ENCODE measurements around the gene STK38. TPM values are rescaled to one million over a fixed set of nuclear protein-coding genes. Genes with fewer than 3 reads are reported as not detected.
"Not testable (repeated sequence)": the region's sequence is repeated elsewhere in the genome, so short reads cannot be mapped to it uniquely, and the experiment has no call there.

The STK38 gene
- total RNA-seq, 1 experiment from 2014 or later = 27.6 TPM

- no peak for DNase-seq
- peaks cover 28% of the 10 kb centered on the region for H3K36me3 ChIP-seq
- no peak overlapping the region for H3K27ac ChIP-seq
Measured at GRCh38 chr6:36493859-36494258, 53.4 kb downstream of the STK38 start.

DNA sequence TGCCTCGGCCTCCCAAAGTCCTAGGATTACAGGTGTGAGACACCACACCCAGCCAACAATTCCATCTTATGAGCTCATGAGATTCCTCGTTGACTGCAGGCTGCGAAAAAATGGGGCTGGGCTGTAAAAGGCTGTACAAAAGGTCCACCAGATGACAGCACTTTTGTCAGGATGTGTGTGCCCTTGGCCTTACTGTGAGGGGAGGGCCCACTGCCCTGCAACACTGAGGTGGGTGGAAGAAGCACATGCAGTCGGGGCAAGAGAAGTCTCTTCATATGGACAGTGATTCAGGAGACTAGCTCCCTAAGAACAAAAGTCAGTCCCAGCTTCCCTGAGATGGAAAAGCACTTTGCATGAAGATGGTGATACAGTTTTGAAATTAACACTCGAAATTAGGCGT is 54.0 kb downstream of the STK38 start:
- Histone ChIP-seq H3K4me3 (no peak overlapping the region), H3K27me3 (no peaks in the 10 kb centered on the region), H3K9me3 (replicated peaks) (no peaks in the 10 kb centered on the region), H3K4me1 (no peaks in the 10 kb centered on the region), H3K36me3 (peaks cover 32% of the 10 kb centered on the region), H3K27ac (no peak overlapping the region)
- DNase-seq = no peak

More at GRCh38 chr6:36493859-36494258, 53.4 kb downstream of the STK38 start:
- no peak overlapping the region for H3K4me3 ChIP-seq
- no peaks in the 10 kb centered on the region for H3K9me3 ChIP-seq (replicated peaks)
- H3K27me3 ChIP-seq = no peaks in the 10 kb centered on the region
- no peaks in the 10 kb centered on the region for H3K4me1 ChIP-seq

GRCh38 chr6:36492621-36493020 is 54.7 kb downstream of the STK38 start:
- no peak overlapping the region for H3K27ac ChIP-seq
- no peak overlapping the region for H3K4me3 ChIP-seq
- H3K9me3 ChIP-seq (replicated peaks) = no peaks in the 10 kb centered on the region
- no peaks in the 10 kb centered on the region for H3K4me1 ChIP-seq
- H3K27me3 ChIP-seq = no peaks in the 10 kb centered on the region
- H3K36me3 ChIP-seq = peaks cover 33% of the 10 kb centered on the region
- no peak for DNase-seq

DNA sequence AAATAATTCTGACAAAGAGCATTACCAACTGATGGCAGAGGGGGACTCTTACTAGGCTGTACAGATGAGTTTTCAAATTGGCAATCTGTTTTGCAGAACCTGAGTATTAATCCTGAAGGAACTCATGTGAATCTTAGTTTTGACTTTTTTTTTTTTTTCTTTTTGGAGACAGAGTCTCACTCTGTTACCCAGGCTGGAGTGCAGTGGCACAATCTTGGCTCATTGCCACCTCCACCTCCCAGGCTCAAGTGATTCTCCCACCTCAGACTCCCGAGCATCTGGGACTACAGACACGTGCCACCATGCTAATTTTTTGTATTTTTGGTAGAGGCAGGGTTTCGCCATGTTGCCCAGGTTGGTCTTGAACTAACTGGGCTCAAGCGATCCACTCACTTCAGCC is 55.2 kb downstream of the STK38 start:
- Histone ChIP-seq H3K4me1 (no peaks in the 10 kb centered on the region), H3K36me3 (peaks cover 33% of the 10 kb centered on the region), H3K9me3 (replicated peaks) (no peaks in the 10 kb centered on the region)

DNA sequence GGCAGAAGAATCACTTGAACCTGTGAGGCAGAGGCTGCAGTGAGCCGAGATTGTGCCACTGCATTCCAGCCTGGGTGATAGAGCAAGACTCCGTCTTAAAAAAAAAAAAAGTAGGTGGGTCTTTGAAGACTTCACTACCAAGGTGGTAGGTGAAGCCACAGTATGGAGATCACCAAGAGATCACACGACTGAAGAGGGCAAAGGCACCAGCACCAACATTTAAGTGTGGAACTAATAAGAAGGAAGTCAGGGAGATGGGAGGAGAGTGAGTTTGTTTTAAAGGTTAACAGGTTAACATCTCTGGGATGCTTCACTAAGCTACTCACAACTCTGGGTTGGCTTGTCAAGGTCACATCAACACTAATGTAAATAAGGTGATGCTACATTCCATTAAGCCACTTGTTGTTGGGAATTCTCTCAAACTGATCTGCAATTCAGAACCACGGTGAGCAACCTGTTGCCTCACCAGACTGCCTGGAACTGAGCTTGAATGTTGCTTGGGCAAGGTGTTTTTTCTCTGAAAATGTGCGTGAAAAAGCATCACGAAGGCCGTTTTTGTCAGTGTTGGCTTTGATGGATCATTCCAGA is 55.8 kb downstream of the STK38 start:
- Histone ChIP-seq H3K4me3 (no peak overlapping the region), H3K36me3 (peaks cover 33% of the 10 kb centered on the region), H3K27me3 (no peaks in the 10 kb centered on the region), H3K27ac (no peak overlapping the region), H3K9me3 (replicated peaks) (no peaks in the 10 kb centered on the region), H3K4me1 (no peaks in the 10 kb centered on the region)
- no peak for DNase-seq

More for the DNA sequence above, 55.2 kb downstream of the STK38 start:
- no peak overlapping the region for H3K4me3 ChIP-seq
- no peak for DNase-seq
- no peaks in the 10 kb centered on the region for H3K27me3 ChIP-seq
- H3K27ac ChIP-seq = no peak overlapping the region

GRCh38 chr6:36489426-36489825 is 57.9 kb downstream of the STK38 start:
- no peaks in the 10 kb centered on the region for H3K4me1 ChIP-seq
- no peaks in the 10 kb centered on the region for H3K9me3 ChIP-seq (replicated peaks)
- no peak for DNase-seq
- no peak overlapping the region for H3K4me3 ChIP-seq
- no peak overlapping the region for H3K27ac ChIP-seq
- no peaks in the 10 kb centered on the region for H3K27me3 ChIP-seq
- peaks cover 38% of the 10 kb centered on the region for H3K36me3 ChIP-seq

GRCh38 chr6:36488221-36488620 is 59.1 kb downstream of the STK38 start:
- DNase-seq = no peak
- H3K9me3 ChIP-seq (replicated peaks) = no peaks in the 10 kb centered on the region
- no peak overlapping the region for H3K4me3 ChIP-seq
- peaks cover 43% of the 10 kb centered on the region for H3K36me3 ChIP-seq
- no peak overlapping the region for H3K27ac ChIP-seq
- no peaks in the 10 kb centered on the region for H3K4me1 ChIP-seq
- H3K27me3 ChIP-seq = no peaks in the 10 kb centered on the region

GRCh38 chr6:36487698-36488097 is 59.6 kb downstream of the STK38 start:
- Histone ChIP-seq H3K4me1 (no peaks in the 10 kb centered on the region), H3K27me3 (no peaks in the 10 kb centered on the region), H3K9me3 (replicated peaks) (no peaks in the 10 kb centered on the region), H3K4me3 (no peak overlapping the region), H3K27ac (no peak overlapping the region), H3K36me3 (peaks cover 43% of the 10 kb centered on the region)
- no peak for DNase-seq

GRCh38 chr6:36484736-36485135 is 62.5 kb downstream of the STK38 start:
- H3K4me1 ChIP-seq = no peaks in the 10 kb centered on the region
- no peak overlapping the region for H3K4me3 ChIP-seq
- DNase-seq = no peak
- H3K27me3 ChIP-seq = no peaks in the 10 kb centered on the region
- no peak overlapping the region for H3K27ac ChIP-seq
- no peaks in the 10 kb centered on the region for H3K9me3 ChIP-seq (replicated peaks)
- peaks cover 65% of the 10 kb centered on the region for H3K36me3 ChIP-seq

- H3K4me3 ChIP-seq; DNase-seq; H3K27me3 ChIP-seq; H3K27ac ChIP-seq; H3K9me3 ChIP-seq (replicated peaks); H3K4me1 ChIP-seq: not testable (repeated sequence)
- H3K36me3 ChIP-seq = peaks cover 68% of the 10 kb centered on the region
Measured at GRCh38 chr6:36483326-36483725, 64.0 kb downstream of the STK38 start.

GRCh38 chr6:36479256-36479655 is 68.0 kb downstream of the STK38 start:
- no peak overlapping the region for H3K4me3 ChIP-seq
- peaks cover 50% of the 10 kb centered on the region for H3K36me3 ChIP-seq
- H3K27me3 ChIP-seq = no peaks in the 10 kb centered on the region
- H3K4me1 ChIP-seq = no peaks in the 10 kb centered on the region
- no peaks in the 10 kb centered on the region for H3K9me3 ChIP-seq (replicated peaks)
- no peak for DNase-seq
- H3K27ac ChIP-seq = no peak overlapping the region

GRCh38 chr6:36478051-36478526 is 69.2 kb downstream of the STK38 start:
- Histone ChIP-seq H3K4me3 (no peak overlapping the region), H3K36me3 (peaks cover 50% of the 10 kb centered on the region), H3K9me3 (replicated peaks) (no peaks in the 10 kb centered on the region), H3K27me3 (no peaks in the 10 kb centered on the region), H3K4me1 (no peaks in the 10 kb centered on the region), H3K27ac (no peak overlapping the region)
- DNase-seq = peak in 1 of 2 experiments; percentile 34

- no peaks in the 10 kb centered on the region for H3K9me3 ChIP-seq (replicated peaks)
- H3K4me1 ChIP-seq = no peaks in the 10 kb centered on the region
- H3K4me3 ChIP-seq = no peak overlapping the region
- H3K27ac ChIP-seq = no peak overlapping the region
- DNase-seq = no peak
- no peaks in the 10 kb centered on the region for H3K27me3 ChIP-seq
- H3K36me3 ChIP-seq = 0 out of 2 replicates have a peak, but pooled peaks cover 3% of the 10 kb centered on the region
Measured at GRCh38 chr6:36469946-36470345, 77.3 kb downstream of the STK38 start.

DNA sequence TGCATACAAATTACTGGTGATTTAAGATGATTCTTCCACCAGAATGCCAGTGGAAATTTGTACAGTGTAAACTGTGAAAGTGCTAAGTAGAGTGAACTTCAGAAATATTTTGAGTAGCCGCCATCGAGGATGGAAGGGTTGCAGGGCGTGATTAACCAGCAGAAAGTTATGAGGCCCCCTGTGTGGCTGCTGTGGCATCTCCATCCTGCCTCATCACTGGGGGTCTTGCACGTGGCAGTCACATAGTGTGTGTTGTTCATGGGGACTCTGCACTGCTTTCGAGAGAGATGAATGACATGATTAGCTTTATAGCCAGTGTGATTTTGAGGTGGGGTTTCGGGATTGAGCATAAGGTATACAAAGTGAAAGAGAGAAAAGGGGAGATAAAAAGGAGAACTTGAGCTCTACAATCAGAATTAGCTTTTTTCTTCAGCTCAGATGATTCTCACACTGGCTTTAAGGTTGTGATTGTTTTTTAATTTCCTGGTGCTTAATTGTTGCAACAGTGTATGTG is 78.1 kb downstream of the STK38 start:
- H3K4me3 ChIP-seq = no peak overlapping the region
- H3K9me3 ChIP-seq (replicated peaks) = no peaks in the 10 kb centered on the region
- no peaks in the 10 kb centered on the region for H3K27me3 ChIP-seq
- no peak for DNase-seq
- no peaks in the 10 kb centered on the region for H3K4me1 ChIP-seq
- 0 out of 2 replicates have a peak, but pooled peaks cover 3% of the 10 kb centered on the region for H3K36me3 ChIP-seq
- no peak overlapping the region for H3K27ac ChIP-seq

DNA sequence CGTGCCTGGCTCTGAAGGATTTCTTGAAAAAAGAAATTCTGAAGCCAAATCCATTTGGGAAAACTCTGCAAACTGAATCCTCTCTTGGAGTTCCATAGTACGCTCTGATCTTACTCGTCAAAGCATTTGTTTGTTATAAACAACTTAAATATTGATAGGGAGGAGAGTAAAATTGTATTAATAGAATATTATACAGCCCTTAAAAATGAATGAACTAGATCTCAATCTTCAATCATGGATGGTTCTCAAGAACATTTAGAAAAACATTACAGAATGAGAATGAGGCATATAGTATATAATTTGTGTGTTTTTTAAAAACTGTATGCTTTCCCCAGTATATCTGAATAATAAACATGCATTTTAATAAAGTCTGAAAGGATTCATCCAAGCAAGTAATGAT is 79.7 kb downstream of the STK38 start:
- H3K4me3 ChIP-seq = no peak overlapping the region
- DNase-seq = no peak
- no peaks in the 10 kb centered on the region for H3K4me1 ChIP-seq
- no peaks in the 10 kb centered on the region for H3K36me3 ChIP-seq
- H3K9me3 ChIP-seq (replicated peaks) = no peaks in the 10 kb centered on the region
- no peak overlapping the region for H3K27ac ChIP-seq
- no peaks in the 10 kb centered on the region for H3K27me3 ChIP-seq

GRCh38 chr6:36464233-36464632 is 83.0 kb downstream of the STK38 start:
- DNase-seq = no peak
- H3K27ac ChIP-seq = no peak overlapping the region

More at GRCh38 chr6:36464233-36464632, 83.0 kb downstream of the STK38 start:
- H3K4me3 ChIP-seq = no peak overlapping the region
- no peaks in the 10 kb centered on the region for H3K4me1 ChIP-seq
- no peaks in the 10 kb centered on the region for H3K9me3 ChIP-seq (replicated peaks)
- H3K36me3 ChIP-seq = no peaks in the 10 kb centered on the region
- H3K27me3 ChIP-seq = no peaks in the 10 kb centered on the region

Measured in SJCRH30 (cell line).